H9 (cell line): Measurements from ENCODE around the gene FRS3. TPM values are rescaled to one million over a fixed set of nuclear protein-coding genes. Genes with fewer than 3 reads are reported as not detected.

Experiments used
- DNase-seq: peaks from one replicate; pipeline ENCODE4 v3.0.0-alpha.2; 2017
- H2AFZ ChIP-seq: one replicate; pipeline ENCODE4 v1.6.1; 2013; ENCODE audit warnings: mild to moderate bottlenecking, low read length, control low read depth, moderate library complexity
- H2AK5ac ChIP-seq: 2 replicates; pipeline ENCODE4 v1.6.1; 2013; ENCODE audit warnings: low read length, control low read depth, mixed read lengths; ENCODE audit not compliant: insufficient read length
- H2BK120ac ChIP-seq: one replicate; pipeline ENCODE4 v1.6.1; 2013; ENCODE audit warnings: low read depth, mild to moderate bottlenecking, low read length, control low read depth, inconsistent platforms; ENCODE audit not compliant: poor library complexity, severe bottlenecking
- H2BK12ac ChIP-seq: 2 replicates; pipeline ENCODE4 v1.6.1; 2013; ENCODE audit warnings: low read length, control low read depth, mixed read lengths, low read depth; ENCODE audit not compliant: insufficient read length
- H2BK15ac ChIP-seq: 2 replicates; pipeline ENCODE4 v1.6.1; 2013; ENCODE audit warnings: low read depth, low read length, control low read depth
- H2BK20ac ChIP-seq: one replicate; pipeline ENCODE4 v1.6.1; 2013; ENCODE audit warnings: low read depth, mild to moderate bottlenecking, low read length, control low read depth, inconsistent platforms; ENCODE audit not compliant: poor library complexity, severe bottlenecking
- H2BK5ac ChIP-seq: 2 replicates; pipeline ENCODE4 v1.6.1; 2013; ENCODE audit warnings: low read length, control low read depth, mixed read lengths; ENCODE audit not compliant: insufficient read length
- H3K14ac ChIP-seq: 2 replicates; pipeline ENCODE4 v1.6.1; 2013; ENCODE audit warnings: low read length, control low read depth; ENCODE audit not compliant: insufficient read depth
- H3K18ac ChIP-seq: 2 replicates; pipeline ENCODE4 v1.6.1; 2013; ENCODE audit warnings: low read depth, mild to moderate bottlenecking, mixed read lengths, low read length, control low read depth; ENCODE audit not compliant: insufficient read length
- H3K23ac ChIP-seq: 2 replicates; pipeline ENCODE4 v1.6.1; 2013; ENCODE audit warnings: low read length, control low read depth, mixed read lengths, low read depth; ENCODE audit not compliant: insufficient read length
- H3K23me2 ChIP-seq: 2 replicates; pipeline ENCODE4 v1.6.1; 2013; ENCODE audit warnings: low read depth, mild to moderate bottlenecking, mixed read lengths, low read length, control low read depth; ENCODE audit not compliant: insufficient read length, poor library complexity, severe bottlenecking
- H3K27ac ChIP-seq: 2 replicates; pipeline ENCODE4 v1.5.1; 2013; ENCODE audit warnings: low read length, control low read depth, mixed read lengths, low read depth; ENCODE audit not compliant: insufficient read length
- H3K27me3 ChIP-seq: 2 replicates; pipeline ENCODE4 v1.6.1; 2013; ENCODE audit warnings: low read length, control low read depth, inconsistent platforms; ENCODE audit not compliant: insufficient read depth
- H3K4ac ChIP-seq: 2 replicates; pipeline ENCODE4 v1.6.1; 2013; ENCODE audit warnings: low read depth, mild to moderate bottlenecking, control low read depth, inconsistent platforms, low read length, moderate library complexity
- H3K4me1 ChIP-seq: 2 replicates; pipeline ENCODE4 v1.6.1; 2013; ENCODE audit warnings: low read length, control low read depth, inconsistent platforms; ENCODE audit not compliant: insufficient read depth
- H3K4me2 ChIP-seq: 2 replicates; pipeline ENCODE4 v1.6.1; 2013; ENCODE audit warnings: low read length, control low read depth, mixed read lengths; ENCODE audit not compliant: insufficient read length, insufficient read depth
- H3K56ac ChIP-seq: 2 replicates; pipeline ENCODE4 v1.6.1; 2013; ENCODE audit warnings: low read depth, mild to moderate bottlenecking, mixed read lengths, low read length, control low read depth; ENCODE audit not compliant: insufficient read length
- H3K79me1 ChIP-seq: 2 replicates; pipeline ENCODE4 v1.6.1; 2013; ENCODE audit warnings: low read depth, mild to moderate bottlenecking, moderate library complexity, low read length, control low read depth, inconsistent platforms; ENCODE audit not compliant: insufficient read depth, poor library complexity, severe bottlenecking
- H3K79me2 ChIP-seq: 2 replicates; pipeline ENCODE4 v1.6.1; 2013; ENCODE audit warnings: low read length, control low read depth, inconsistent platforms; ENCODE audit not compliant: insufficient read depth
- H3K9ac ChIP-seq: 2 replicates; pipeline ENCODE4 v1.6.1; 2013; ENCODE audit warnings: low read length, control low read depth, mixed read lengths; ENCODE audit not compliant: insufficient read length; ENCODE audit errors: extremely low read depth
- H3K9me3 ChIP-seq: one replicate; pipeline ENCODE4 v1.6.1; 2013; ENCODE audit warnings: low read depth, low read length, inconsistent platforms; ENCODE audit not compliant: control insufficient read depth
- H3T11ph ChIP-seq: one replicate; pipeline ENCODE4 v1.6.1; 2013; ENCODE audit warnings: mild to moderate bottlenecking, low read length, control low read depth, inconsistent platforms
- H4K20me1 ChIP-seq: one replicate; pipeline ENCODE4 v1.6.1; 2013; ENCODE audit not compliant: control insufficient read depth, insufficient read length, insufficient read depth
- H4K5ac ChIP-seq: 2 replicates; pipeline ENCODE4 v1.6.1; 2013; ENCODE audit warnings: low read depth, mild to moderate bottlenecking, mixed read lengths, low read length, control low read depth; ENCODE audit not compliant: insufficient read length
- H4K8ac ChIP-seq: replicated peaks from 2 replicates; pipeline ENCODE4 v1.6.1; 2013; ENCODE audit warnings: low read length, control low read depth, mixed read lengths, low read depth; ENCODE audit not compliant: insufficient read length
- H4K91ac ChIP-seq: 2 replicates; pipeline ENCODE4 v1.6.1; 2013; ENCODE audit warnings: low read depth, mild to moderate bottlenecking, moderate library complexity, mixed read lengths, low read length, control low read depth; ENCODE audit not compliant: insufficient read length
- H3K27ac Mint-ChIP-seq, 3 experiments: 2 replicates in 2 of 3; 3 replicates in 1 of 3; pipeline ENCODE4 v1.8.0; 2020 to 2021; ENCODE audit warnings: mixed read lengths in 3 of 3, mild to moderate bottlenecking in 1 of 3, moderate library complexity in 1 of 3
- H3K27me3 Mint-ChIP-seq: 2 replicates; pipeline ENCODE4 v1.8.0; 2021; ENCODE audit warnings: low read depth, mild to moderate bottlenecking, moderate library complexity, mixed read lengths
- H3K36me3 Mint-ChIP-seq, 3 experiments: 2 replicates in 2 of 3; 3 replicates in 1 of 3; pipeline ENCODE4 v1.8.0; 2020 to 2021; ENCODE audit warnings: low read depth in 3 of 3, mixed read lengths in 3 of 3; ENCODE audit not compliant: insufficient read depth in 1 of 3
- H3K4me1 Mint-ChIP-seq, 2 experiments: 2 replicates each; pipeline ENCODE4 v1.8.0; 2020; ENCODE audit warnings: mixed read lengths in 2 of 2
- H3K4me3 Mint-ChIP-seq, 2 experiments: 2 replicates in 1 of 2; 3 replicates in 1 of 2; pipeline ENCODE4 v1.8.0; 2020 to 2021; ENCODE audit warnings: mild to moderate bottlenecking in 2 of 2, mixed read lengths in 2 of 2, moderate library complexity in 1 of 2
- H3K9me3 Mint-ChIP-seq, 2 experiments: 2 replicates in 1 of 2; 3 replicates in 1 of 2; pipeline ENCODE4 v1.8.0; 2020; ENCODE audit warnings: mild to moderate bottlenecking in 2 of 2, mixed read lengths in 2 of 2, moderate library complexity in 1 of 2
- CTCF ChIP-seq: fragments of 200-600 bp; sonication (generic); conservative IDR thresholded peaks from 3 replicates; pipeline ENCODE4 v1.8.0; 2021; ENCODE audit warnings: antibody characterized with exemption, mild to moderate bottlenecking
- WGBS: extraction: QIAGEN DNeasy Blood & Tissue Kit; methylation state at CpG from one replicate; pipeline ENCODE4 v1.1.7; 2013; ENCODE audit warnings: missing lambda C conversion rate, low lambda C conversion rate, mixed read lengths; ENCODE audit not compliant: insufficient read length; ENCODE audit errors: extremely low coverage; 5-methylcytosine and 5-hydroxymethylcytosine counted together
- total RNA-seq: library from RNA; stranded (reverse); gene quantifications from 2 replicates; pipeline ENCODE4 v1.2.1, GENCODE V29; 2021

The FRS3 gene
- total RNA-seq, 1 experiment from 2014 or later: 4.8 TPM

- no peak overlapping the region for H3K27ac Mint-ChIP-seq
- H3K9me3 ChIP-seq: no peaks in the 10 kb centered on the region
- no peak overlapping the region for H3K56ac ChIP-seq
- H3K36me3 Mint-ChIP-seq: peaks cover 3 to 18% (median 13%) of the 10 kb centered on the region in 3 experiments; a peak in 6 of 7 replicates
- no peak for TF ChIP-seq CTCF
- H3K23me2 ChIP-seq: no peaks in the 10 kb centered on the region
- no peaks in the 10 kb centered on the region for H3K4me1 ChIP-seq
- H2BK15ac ChIP-seq: no peak overlapping the region
- H3K23ac ChIP-seq: no peak overlapping the region
- no peak overlapping the region for H2BK20ac ChIP-seq
- H2AFZ ChIP-seq: no peak overlapping the region
- no CpG with 5 or more reads among the region's 7 CpGs for WGBS
- no peak overlapping the region for H4K8ac ChIP-seq
- no peak overlapping the region for H3K4me3 Mint-ChIP-seq
- H3K9me3 Mint-ChIP-seq: no peaks in the 10 kb centered on the region
- no peak overlapping the region for H3K4me2 ChIP-seq
- no peak overlapping the region for H3K14ac ChIP-seq
- H2BK12ac ChIP-seq: no peak overlapping the region
- no peak overlapping the region for H4K91ac ChIP-seq
- no peak overlapping the region for H3T11ph ChIP-seq
- no peaks in the 10 kb centered on the region for H3K4me1 Mint-ChIP-seq
- no peak overlapping the region for H3K4ac ChIP-seq
- no peak overlapping the region for H3K18ac ChIP-seq
- no peak overlapping the region for H2BK120ac ChIP-seq
- H4K5ac ChIP-seq: no peak overlapping the region
- H3K79me1 ChIP-seq: no peaks in the 10 kb centered on the region
- H2BK5ac ChIP-seq: no peak overlapping the region
- no peak overlapping the region for H3K27ac ChIP-seq
- no peaks in the 10 kb centered on the region for H3K79me2 ChIP-seq
- no peaks in the 10 kb centered on the region for H3K27me3 Mint-ChIP-seq
- DNase-seq: no peak
- H2AK5ac ChIP-seq: no peak overlapping the region
- H4K20me1 ChIP-seq: no peaks in the 10 kb centered on the region
- no peak overlapping the region for H3K9ac ChIP-seq
- no peaks in the 10 kb centered on the region for H3K27me3 ChIP-seq
These were observed 19.3 kb upstream of the FRS3 start for GRCh38 chr6:41798901-41799558.
